ENCODE data around the gene PHLDB2. TPM values are rescaled to one million over a fixed set of nuclear protein-coding genes. Genes with fewer than 3 reads are reported as not detected.

The PHLDB2 gene
- total RNA-seq, 4 donors from 2014 or later = 63.6 to 154 (median 107) TPM

GRCh38 chr3:111885578-111885977 is 26.5 kb downstream of the PHLDB2 start:
- peaks cover 23 to 33% (median 28%) of the 10 kb centered on the region in 4 donors for H3K4me1 ChIP-seq
- peak overlapping the region in 1 of 4 donors; percentile 3 for H3K27ac ChIP-seq (replicated peaks in 1 of 4)
- H3K27me3 ChIP-seq = no peaks in the 10 kb centered on the region
- 78% methylated on average over 2 of the region's 2 CpGs for WGBS
- H3K36me3 ChIP-seq = peaks cover 0 to 25% (median 16%) of the 10 kb centered on the region in 4 donors
- DNase-seq (ENCODE audit: extremely low spot score) = no peak
- intact Hi-C loops (cut with DNase I) = no loop called here
- TF ChIP-seq POLR2AphosphoS5 (IDR thresholded peaks at IDR 0.05) (no peak), CTCF (IDR thresholded peaks at IDR 0.05) (no peak), EP300 (IDR thresholded peaks at IDR 0.05) (no peak), POLR2A (IDR thresholded peaks at IDR 0.05; ENCODE audit: low read depth) (no peak)
- peaks cover 0 to 3% (median 0%) of the 10 kb centered on the region in 4 donors for H3K9me3 ChIP-seq
- H3K4me3 ChIP-seq = no peak overlapping the region

GRCh38 chr3:111890051-111890580 is 31.1 kb downstream of the PHLDB2 start:
- WGBS = 39% methylated on average over 5 of the region's 5 CpGs
- Histone ChIP-seq H3K9me3 (no peaks in the 10 kb centered on the region), H3K27me3 (no peaks in the 10 kb centered on the region), H3K4me3 (no peak overlapping the region), H3K36me3 (peaks cover 0 to 12% (median 6%) of the 10 kb centered on the region in 4 donors), H3K27ac (replicated peaks in 1 of 4) (peak overlapping the region in 2 of 4 donors; percentile 10 to 18), H3K4me1 (peaks cover 18 to 32% (median 23%) of the 10 kb centered on the region in 4 donors)
- TF ChIP-seq CTCF (IDR thresholded peaks at IDR 0.05) (no peak), EP300 (IDR thresholded peaks at IDR 0.05) (no peak), POLR2A (IDR thresholded peaks at IDR 0.05; ENCODE audit: low read depth) (no peak), POLR2AphosphoS5 (IDR thresholded peaks at IDR 0.05) (no peak)
- no peak for DNase-seq (ENCODE audit: extremely low spot score)
- intact Hi-C loops (cut with DNase I) = no loop called here

- H3K4me1 ChIP-seq = peaks cover 14 to 33% (median 20%) of the 10 kb centered on the region in 4 donors
These were observed 33.0 kb downstream of the PHLDB2 start for GRCh38 chr3:111892070-111892469.

GRCh38 chr3:111895071-111895470 is 36.0 kb downstream of the PHLDB2 start:
- TF ChIP-seq EP300 (IDR thresholded peaks at IDR 0.05) (no peak), CTCF (IDR thresholded peaks at IDR 0.05) (peak in 2 of 3 experiments; percentile 23)
- intact Hi-C loops (cut with DNase I) = no loop called here
- H3K4me3 ChIP-seq = no peak overlapping the region
- no peak for DNase-seq (ENCODE audit: extremely low spot score)
- no peaks in the 10 kb centered on the region for H3K9me3 ChIP-seq
- WGBS = 50% methylated on average over 1 of the region's 1 CpG
- H3K27me3 ChIP-seq = no peaks in the 10 kb centered on the region
- peaks cover 17 to 31% (median 21%) of the 10 kb centered on the region in 4 donors for H3K4me1 ChIP-seq
- peaks cover 0 to 11% (median 2%) of the 10 kb centered on the region in 4 donors for H3K36me3 ChIP-seq
- no peak overlapping the region for H3K27ac ChIP-seq (replicated peaks in 1 of 4)

More at GRCh38 chr3:111892070-111892469, 33.0 kb downstream of the PHLDB2 start:
- no peak for TF ChIP-seq POLR2A (IDR thresholded peaks at IDR 0.05; ENCODE audit: low read depth)
- no peak for TF ChIP-seq EP300 (IDR thresholded peaks at IDR 0.05)
- no peak for TF ChIP-seq POLR2AphosphoS5 (IDR thresholded peaks at IDR 0.05)
- TF ChIP-seq CTCF (IDR thresholded peaks at IDR 0.05) = no peak
- no peak for DNase-seq (ENCODE audit: extremely low spot score)
- Histone ChIP-seq H3K27me3 (no peaks in the 10 kb centered on the region), H3K4me3 (no peak overlapping the region), H3K36me3 (no peaks in the 10 kb centered on the region), H3K9me3 (no peaks in the 10 kb centered on the region), H3K27ac (replicated peaks in 1 of 4) (no peak overlapping the region)
- 98% methylated on average over 2 of the region's 2 CpGs for WGBS
- intact Hi-C loops (cut with DNase I) = no loop called here

GRCh38 chr3:111899966-111900365 is 40.9 kb downstream of the PHLDB2 start:
- intact Hi-C loops (cut with DNase I) = loop anchor here (5.0 kb wide), 1 partner anchor 38 kb away; no protein-coding TSS in a partner anchor
- peaks cover 0 to 11% (median 2%) of the 10 kb centered on the region in 4 donors for H3K36me3 ChIP-seq
- H3K27ac ChIP-seq (replicated peaks in 1 of 4) = no peak overlapping the region
- 53% methylated on average over 2 of the region's 2 CpGs for WGBS
- peaks cover 32 to 50% (median 38%) of the 10 kb centered on the region in 4 donors for H3K4me1 ChIP-seq
- TF ChIP-seq POLR2A (IDR thresholded peaks at IDR 0.05; ENCODE audit: low read depth) = no peak
- no peak for TF ChIP-seq CTCF (IDR thresholded peaks at IDR 0.05)
- no peak for TF ChIP-seq POLR2AphosphoS5 (IDR thresholded peaks at IDR 0.05)
- no peak for TF ChIP-seq EP300 (IDR thresholded peaks at IDR 0.05)
- no peaks in the 10 kb centered on the region for H3K27me3 ChIP-seq
- no peak for DNase-seq (ENCODE audit: extremely low spot score)
- no peaks in the 10 kb centered on the region for H3K9me3 ChIP-seq
- no peak overlapping the region for H3K4me3 ChIP-seq

Data from esophagus muscularis mucosa (tissue), 4 donors.